ENCODE results near the gene TRIP12.
A peak's percentile ranks its signal among the peaks of the same experiment; 100 is the strongest.

DNA sequence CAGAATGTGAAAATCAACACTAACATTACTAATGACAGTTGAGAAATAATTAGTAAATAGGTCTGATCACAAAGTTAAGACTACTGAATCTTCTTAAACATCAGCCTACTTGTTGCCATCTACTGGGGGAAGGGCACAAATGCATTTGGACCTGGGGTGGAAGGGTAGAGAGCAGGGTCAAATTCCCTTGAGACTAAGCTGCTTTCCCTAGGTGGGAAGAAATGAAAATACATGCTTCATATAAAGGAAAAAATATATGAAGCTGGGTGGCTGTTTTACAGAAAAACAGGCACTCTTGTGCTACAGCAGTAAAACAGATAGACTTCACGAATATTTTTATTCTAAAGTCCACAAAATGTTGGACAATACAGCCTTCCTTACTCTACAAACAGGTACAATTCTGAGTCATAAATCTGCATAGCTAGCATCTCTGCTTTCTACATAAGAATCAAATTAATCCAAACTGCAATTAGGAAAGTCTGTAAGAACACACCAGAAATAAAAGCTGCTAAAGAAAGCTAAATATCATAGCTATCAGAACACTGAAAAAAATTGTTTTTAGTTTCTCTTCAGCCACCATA is 10.9 kb downstream of the TRIP12 start:
- TF ChIP-seq, protein P1, sequence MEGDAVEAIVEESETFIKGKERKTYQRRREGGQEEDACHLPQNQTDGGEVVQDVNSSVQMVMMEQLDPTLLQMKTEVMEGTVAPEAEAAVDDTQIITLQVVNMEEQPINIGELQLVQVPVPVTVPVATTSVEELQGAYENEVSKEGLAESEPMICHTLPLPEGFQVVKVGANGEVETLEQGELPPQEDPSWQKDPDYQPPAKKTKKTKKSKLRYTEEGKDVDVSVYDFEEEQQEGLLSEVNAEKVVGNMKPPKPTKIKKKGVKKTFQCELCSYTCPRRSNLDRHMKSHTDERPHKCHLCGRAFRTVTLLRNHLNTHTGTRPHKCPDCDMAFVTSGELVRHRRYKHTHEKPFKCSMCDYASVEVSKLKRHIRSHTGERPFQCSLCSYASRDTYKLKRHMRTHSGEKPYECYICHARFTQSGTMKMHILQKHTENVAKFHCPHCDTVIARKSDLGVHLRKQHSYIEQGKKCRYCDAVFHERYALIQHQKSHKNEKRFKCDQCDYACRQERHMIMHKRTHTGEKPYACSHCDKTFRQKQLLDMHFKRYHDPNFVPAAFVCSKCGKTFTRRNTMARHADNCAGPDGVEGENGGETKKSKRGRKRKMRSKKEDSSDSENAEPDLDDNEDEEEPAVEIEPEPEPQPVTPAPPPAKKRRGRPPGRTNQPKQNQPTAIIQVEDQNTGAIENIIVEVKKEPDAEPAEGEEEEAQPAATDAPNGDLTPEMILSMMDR (IDR thresholded peaks at IDR 0.05; ENCODE audit: low read length), result peak; percentile 39
- no peak for TF ChIP-seq EZH2 (optimal IDR thresholded peaks at IDR 0.05; ENCODE audit: low read depth, low read length)
- TF ChIP-seq EZH2phosphoT487 (IDR thresholded peaks at IDR 0.05; ENCODE audit: low read length), result no peak

All from MM.1S (cell line).